ENCODE measurements around the gene KMT2D.

DNA sequence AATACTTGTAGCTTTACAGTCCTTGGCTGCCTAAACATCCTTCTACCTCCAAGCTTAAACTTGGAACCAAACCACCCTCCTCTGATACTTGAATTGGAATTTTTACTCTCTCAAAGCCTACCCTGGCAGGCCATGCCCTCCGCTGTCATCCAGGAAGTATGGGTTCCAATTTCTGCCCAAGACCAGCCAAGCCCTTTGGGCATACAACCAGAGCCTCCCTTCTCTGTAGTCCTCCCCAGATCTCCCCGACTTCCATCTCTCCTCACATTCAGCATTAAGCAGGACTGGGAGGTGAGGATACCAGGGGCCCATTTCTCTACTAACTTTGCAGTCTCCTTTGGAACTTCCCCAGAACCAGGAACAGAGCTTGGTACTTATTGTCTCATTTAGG lies 34.4 kb upstream of the KMT2D start:
- TF ChIP-seq CTCF (IDR thresholded peaks at IDR 0.05; ENCODE audit: low read length) (no peak), EZH2 (IDR thresholded peaks at IDR 0.05; ENCODE audit: borderline replicate concordance, low read length) (no peak)
